ENCODE data around the gene DNAH14. TPM values are rescaled to one million over a fixed set of nuclear protein-coding genes. Genes with fewer than 3 reads are reported as not detected.
"Not testable (repeated sequence)": the region's sequence is repeated elsewhere in the genome, so short reads cannot be mapped to it uniquely, and the experiment has no call there.

DNAH14 gene
- total and polyA plus RNA-seq, 8 donors = 7.9 to 27.6 (median 17.5) TPM

- DNase-seq (no peak), FAIRE-seq (no peak), ATAC-seq (no peak)
- Histone ChIP-seq H3K36me3 (no peaks in the 10 kb centered on the region), H3K9me3 (no peaks in the 10 kb centered on the region), H3K4me3 (no peak overlapping the region), H3K27ac (no peak overlapping the region), H3K27me3 (no peaks in the 10 kb centered on the region), H3K4me1 (no peaks in the 10 kb centered on the region)
- whole genome bisulfite sequencing, 2 donors = 95 to 100% methylated on average over 1 of the region's 1 CpG
- TF ChIP-seq CTCF (IDR thresholded peaks at IDR 0.05) = no peak
- intact Hi-C loops (cut with DNase I) = no loop called here
Measured at GRCh38 chr1:225004396-225004795, 74.9 kb downstream of the DNAH14 start.

GRCh38 chr1:225006352-225006751 is 76.9 kb downstream of the DNAH14 start:
- H3K27ac ChIP-seq; H3K36me3 ChIP-seq; H3K27me3 ChIP-seq; DNase-seq; H3K4me1 ChIP-seq; ATAC-seq; H3K9me3 ChIP-seq; H3K4me3 ChIP-seq; intact Hi-C loops (cut with DNase I); FAIRE-seq: not testable (repeated sequence)
- 89 to 93% methylated on average over 5 of the region's 5 CpGs for WGBS, 2 donors

GRCh38 chr1:225008050-225008449 is 78.6 kb downstream of the DNAH14 start:
- WGBS, 2 donors = 98 to 99% methylated on average over 5 of the region's 5 CpGs
- H3K4me3 ChIP-seq; H3K27me3 ChIP-seq; H3K9me3 ChIP-seq; H3K36me3 ChIP-seq; FAIRE-seq; intact Hi-C loops (cut with DNase I); ATAC-seq; DNase-seq; H3K4me1 ChIP-seq; H3K27ac ChIP-seq: not testable (repeated sequence)

- no peak for TF ChIP-seq CTCF (IDR thresholded peaks at IDR 0.05)
- H3K27ac ChIP-seq = no peak overlapping the region
- no peak for FAIRE-seq
- no peaks in the 10 kb centered on the region for H3K27me3 ChIP-seq
- ATAC-seq = no peak
- no peak overlapping the region for H3K4me3 ChIP-seq
- intact Hi-C loops (cut with DNase I) = no loop called here
- H3K4me1 ChIP-seq = no peaks in the 10 kb centered on the region
- no peaks in the 10 kb centered on the region for H3K36me3 ChIP-seq
- DNase-seq = no peak
- no peaks in the 10 kb centered on the region for H3K9me3 ChIP-seq
Measured at GRCh38 chr1:225021037-225021436, 91.6 kb downstream of the DNAH14 start.

GRCh38 chr1:225026701-225027100 is 97.2 kb downstream of the DNAH14 start:
- Histone ChIP-seq H3K4me3 (no peak overlapping the region), H3K4me1 (no peaks in the 10 kb centered on the region), H3K36me3 (no peaks in the 10 kb centered on the region), H3K9me3 (no peaks in the 10 kb centered on the region), H3K27ac (no peak overlapping the region), H3K27me3 (no peaks in the 10 kb centered on the region)
- TF ChIP-seq CTCF (IDR thresholded peaks at IDR 0.05) = no peak
- intact Hi-C loops (cut with DNase I) = no loop called here
- FAIRE-seq = no peak
- no peak for ATAC-seq
- WGBS, 2 donors = 93 to 100% methylated on average over 1 of the region's 1 CpG
- DNase-seq = no peak

- H3K4me1 ChIP-seq; H3K27me3 ChIP-seq; DNase-seq; H3K36me3 ChIP-seq; H3K27ac ChIP-seq; H3K4me3 ChIP-seq; ATAC-seq; FAIRE-seq; H3K9me3 ChIP-seq; intact Hi-C loops (cut with DNase I): not testable (repeated sequence)
- WGBS, 2 donors = 100% methylated on average over 1 of the region's 1 CpG
Measured at GRCh38 chr1:225036441-225036840, 107.0 kb downstream of the DNAH14 start.

GRCh38 chr1:225042263-225042662 is 112.8 kb downstream of the DNAH14 start:
- FAIRE-seq (no peak), ATAC-seq (no peak), DNase-seq (no peak)
- no peak overlapping the region for H3K27ac ChIP-seq
- H3K4me3 ChIP-seq = no peak overlapping the region
- no peaks in the 10 kb centered on the region for H3K27me3 ChIP-seq
- H3K9me3 ChIP-seq = no peaks in the 10 kb centered on the region
- TF ChIP-seq CTCF (IDR thresholded peaks at IDR 0.05) = no peak
- no peaks in the 10 kb centered on the region for H3K36me3 ChIP-seq
- no peaks in the 10 kb centered on the region for H3K4me1 ChIP-seq
- intact Hi-C loops (cut with DNase I) = no loop called here

All from pancreas (tissue), 10 donors.